ENCODE measurements around the gene MTURN. TPM values are rescaled to one million over a fixed set of nuclear protein-coding genes. Genes with fewer than 3 reads are reported as not detected.

Gene MTURN
- total RNA-seq, 1 donor from 2014 or later, result 24.2 TPM

DNA sequence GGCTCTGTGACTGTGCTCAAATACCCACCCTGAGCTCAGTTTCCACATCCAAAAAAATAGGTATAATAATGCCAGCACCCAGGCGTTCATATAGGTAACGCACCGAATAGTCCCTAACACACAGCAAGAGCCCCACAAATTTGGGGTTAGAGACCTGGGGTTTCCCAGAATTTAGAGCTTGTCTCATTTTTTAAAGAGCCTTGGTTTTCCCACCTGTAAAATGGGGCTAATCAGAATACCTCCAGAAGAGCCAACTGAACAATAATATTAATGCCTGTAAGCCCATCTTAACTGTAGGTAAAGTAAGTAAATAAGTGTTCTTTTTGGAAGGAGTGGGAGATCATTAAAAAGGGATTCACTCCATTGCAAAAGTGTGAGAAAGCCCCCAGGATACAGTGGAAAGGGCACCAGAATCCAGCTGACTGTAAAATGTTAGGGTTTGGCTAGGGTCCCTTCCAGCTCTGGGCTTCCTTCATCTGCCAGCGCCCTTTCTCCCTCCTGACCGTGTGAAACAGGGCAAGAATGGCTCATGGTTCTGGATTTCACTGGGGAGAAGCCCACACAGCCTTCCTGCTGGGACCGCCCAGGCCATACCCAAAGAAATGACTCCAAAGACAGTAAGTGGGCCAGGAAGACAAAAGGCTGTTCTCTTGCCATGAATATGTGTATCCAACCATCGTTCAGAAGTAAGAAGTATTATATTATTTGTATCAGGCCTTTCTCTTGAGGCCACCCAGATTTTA lies 2.1 kb downstream of the MTURN start:
- H3K4me3 Mint-ChIP-seq, result peak overlapping the region; percentile 91
- TF ChIP-seq, protein P1, sequence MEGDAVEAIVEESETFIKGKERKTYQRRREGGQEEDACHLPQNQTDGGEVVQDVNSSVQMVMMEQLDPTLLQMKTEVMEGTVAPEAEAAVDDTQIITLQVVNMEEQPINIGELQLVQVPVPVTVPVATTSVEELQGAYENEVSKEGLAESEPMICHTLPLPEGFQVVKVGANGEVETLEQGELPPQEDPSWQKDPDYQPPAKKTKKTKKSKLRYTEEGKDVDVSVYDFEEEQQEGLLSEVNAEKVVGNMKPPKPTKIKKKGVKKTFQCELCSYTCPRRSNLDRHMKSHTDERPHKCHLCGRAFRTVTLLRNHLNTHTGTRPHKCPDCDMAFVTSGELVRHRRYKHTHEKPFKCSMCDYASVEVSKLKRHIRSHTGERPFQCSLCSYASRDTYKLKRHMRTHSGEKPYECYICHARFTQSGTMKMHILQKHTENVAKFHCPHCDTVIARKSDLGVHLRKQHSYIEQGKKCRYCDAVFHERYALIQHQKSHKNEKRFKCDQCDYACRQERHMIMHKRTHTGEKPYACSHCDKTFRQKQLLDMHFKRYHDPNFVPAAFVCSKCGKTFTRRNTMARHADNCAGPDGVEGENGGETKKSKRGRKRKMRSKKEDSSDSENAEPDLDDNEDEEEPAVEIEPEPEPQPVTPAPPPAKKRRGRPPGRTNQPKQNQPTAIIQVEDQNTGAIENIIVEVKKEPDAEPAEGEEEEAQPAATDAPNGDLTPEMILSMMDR (IDR thresholded peaks at IDR 0.05; ENCODE audit: unreplicated experiment), result no peak
- H3K4me1 Mint-ChIP-seq, result peaks cover 14% of the 10 kb centered on the region
- DNase-seq (ENCODE audit: low spot score in 2 of 2, unreplicated experiment in 2 of 2), result no peak
- no peaks in the 10 kb centered on the region for H3K36me3 Mint-ChIP-seq
- no peaks in the 10 kb centered on the region for H3K9me3 Mint-ChIP-seq
- no peak overlapping the region for H3K27ac Mint-ChIP-seq
- peaks cover 6% of the 10 kb centered on the region for H3K27me3 Mint-ChIP-seq (ENCODE audit: low read depth)

GRCh38 chr7:30139836-30140384 lies 5.1 kb downstream of the MTURN start:
- no peaks in the 10 kb centered on the region for H3K9me3 Mint-ChIP-seq
- H3K4me1 Mint-ChIP-seq, result peaks cover 32% of the 10 kb centered on the region
- no peak overlapping the region for H3K27ac Mint-ChIP-seq
- H3K27me3 Mint-ChIP-seq (ENCODE audit: low read depth), result peaks cover 6% of the 10 kb centered on the region
- H3K4me3 Mint-ChIP-seq, result no peak overlapping the region
- TF ChIP-seq, protein P1 (IDR thresholded peaks at IDR 0.05; ENCODE audit: unreplicated experiment), result no peak
- DNase-seq (ENCODE audit: low spot score in 2 of 2, unreplicated experiment in 2 of 2), result no peak
- no peaks in the 10 kb centered on the region for H3K36me3 Mint-ChIP-seq

- no peaks in the 10 kb centered on the region for H3K9me3 Mint-ChIP-seq
- peaks cover 6% of the 10 kb centered on the region for H3K27me3 Mint-ChIP-seq (ENCODE audit: low read depth)
- no peak overlapping the region for H3K27ac Mint-ChIP-seq
- no peak overlapping the region for H3K4me3 Mint-ChIP-seq
- H3K36me3 Mint-ChIP-seq, result no peaks in the 10 kb centered on the region
- no peak for DNase-seq (ENCODE audit: low spot score in 2 of 2, unreplicated experiment in 2 of 2)
- H3K4me1 Mint-ChIP-seq, result peaks cover 34% of the 10 kb centered on the region
- TF ChIP-seq, protein P1 (IDR thresholded peaks at IDR 0.05; ENCODE audit: unreplicated experiment), result no peak
Observed at GRCh38 chr7:30140456-30140855, 5.7 kb downstream of the MTURN start.

DNA sequence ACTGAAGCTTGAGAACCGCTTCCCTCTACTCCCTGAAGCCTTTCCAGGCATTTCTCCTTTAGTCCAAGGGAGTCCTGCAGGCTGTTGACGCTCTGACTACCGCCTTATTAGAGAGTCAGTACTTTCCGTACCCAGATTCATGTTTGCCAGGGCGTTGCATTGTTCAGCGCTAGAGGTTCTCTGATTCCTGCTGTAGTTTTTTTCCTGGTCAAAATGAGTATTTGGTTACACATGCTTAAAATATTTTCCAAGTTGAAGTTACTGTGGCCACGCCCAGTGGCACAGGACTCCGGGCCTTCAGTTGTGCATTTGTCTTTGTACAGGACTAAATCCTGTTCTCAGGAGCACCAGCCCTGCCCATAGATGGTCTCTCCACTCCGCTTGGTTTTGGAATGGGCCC lies 7.9 kb downstream of the MTURN start:
- peak overlapping the region; percentile 82 for H3K27ac Mint-ChIP-seq
- TF ChIP-seq, protein P1 (IDR thresholded peaks at IDR 0.05; ENCODE audit: unreplicated experiment), result no peak
- peaks cover 34% of the 10 kb centered on the region for H3K4me1 Mint-ChIP-seq
- no peak for DNase-seq (ENCODE audit: low spot score in 2 of 2, unreplicated experiment in 2 of 2)
- no peaks in the 10 kb centered on the region for H3K27me3 Mint-ChIP-seq (ENCODE audit: low read depth)
- H3K9me3 Mint-ChIP-seq, result no peaks in the 10 kb centered on the region
- no peak overlapping the region for H3K4me3 Mint-ChIP-seq
- H3K36me3 Mint-ChIP-seq, result no peaks in the 10 kb centered on the region

- no peaks in the 10 kb centered on the region for H3K9me3 Mint-ChIP-seq
Observed at GRCh38 chr7:30143748-30144251, 9.0 kb downstream of the MTURN start.

More at GRCh38 chr7:30143748-30144251, 9.0 kb downstream of the MTURN start:
- Mint-ChIP-seq H3K4me3 (no peak overlapping the region), H3K27me3 (ENCODE audit: low read depth) (no peaks in the 10 kb centered on the region), H3K27ac (peak overlapping the region; percentile 82), H3K36me3 (no peaks in the 10 kb centered on the region), H3K4me1 (peaks cover 34% of the 10 kb centered on the region)
- no peak for DNase-seq (ENCODE audit: low spot score in 2 of 2, unreplicated experiment in 2 of 2)
- TF ChIP-seq, protein P1 (IDR thresholded peaks at IDR 0.05; ENCODE audit: unreplicated experiment), result no peak

Measured in mesothelial cell of epicardium (in vitro differentiated cells).